Keratinocyte (primary cell): Measurements from ENCODE around the gene PSMA1.

Source experiments
- EZH2 ChIP-seq: IDR thresholded peaks from one replicate; pipeline ENCODE4 v1.6.1; 2012; ENCODE audit warnings: inconsistent platforms, mild to moderate bottlenecking, low read length, moderate library complexity
- TF ChIP-seq, protein P1 (sequence below), 3 experiments: IDR thresholded peaks in 1 of 3; conservative IDR thresholded peaks in 1 of 3; optimal IDR thresholded peaks in 1 of 3; 2 replicates in 2 of 3; 3 replicates in 1 of 3; pipeline versions ENCODE3 to v1.5.1; 2011; ENCODE audit warnings: low read length in 3 of 3, mild to moderate bottlenecking in 3 of 3, moderate library complexity in 2 of 3, control low read depth in 1 of 3, inconsistent platforms in 1 of 3; ENCODE audit not compliant: insufficient read depth in 2 of 3; ENCODE audit errors: extremely low read depth in 1 of 3

DNA sequence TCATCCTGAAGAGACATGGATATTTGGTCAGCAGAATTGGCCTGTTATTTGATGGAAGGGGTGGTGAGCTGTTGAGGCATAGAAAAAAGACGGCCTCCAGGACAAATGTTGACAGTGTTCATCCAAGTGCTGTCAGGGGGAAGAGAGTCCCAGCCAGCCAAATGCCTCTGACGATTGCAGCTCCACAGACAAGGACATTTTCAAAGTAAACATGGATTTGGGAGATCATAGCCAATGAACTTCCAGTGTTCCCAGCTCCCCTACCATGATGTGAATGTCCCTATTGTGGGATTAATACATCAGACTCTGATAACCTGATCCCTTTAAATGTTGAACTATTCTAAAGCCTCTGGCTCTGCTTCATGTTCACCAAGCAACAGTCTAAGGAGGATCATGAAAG is 31.2 kb upstream of the PSMA1 start:
- TF ChIP-seq, protein P1, sequence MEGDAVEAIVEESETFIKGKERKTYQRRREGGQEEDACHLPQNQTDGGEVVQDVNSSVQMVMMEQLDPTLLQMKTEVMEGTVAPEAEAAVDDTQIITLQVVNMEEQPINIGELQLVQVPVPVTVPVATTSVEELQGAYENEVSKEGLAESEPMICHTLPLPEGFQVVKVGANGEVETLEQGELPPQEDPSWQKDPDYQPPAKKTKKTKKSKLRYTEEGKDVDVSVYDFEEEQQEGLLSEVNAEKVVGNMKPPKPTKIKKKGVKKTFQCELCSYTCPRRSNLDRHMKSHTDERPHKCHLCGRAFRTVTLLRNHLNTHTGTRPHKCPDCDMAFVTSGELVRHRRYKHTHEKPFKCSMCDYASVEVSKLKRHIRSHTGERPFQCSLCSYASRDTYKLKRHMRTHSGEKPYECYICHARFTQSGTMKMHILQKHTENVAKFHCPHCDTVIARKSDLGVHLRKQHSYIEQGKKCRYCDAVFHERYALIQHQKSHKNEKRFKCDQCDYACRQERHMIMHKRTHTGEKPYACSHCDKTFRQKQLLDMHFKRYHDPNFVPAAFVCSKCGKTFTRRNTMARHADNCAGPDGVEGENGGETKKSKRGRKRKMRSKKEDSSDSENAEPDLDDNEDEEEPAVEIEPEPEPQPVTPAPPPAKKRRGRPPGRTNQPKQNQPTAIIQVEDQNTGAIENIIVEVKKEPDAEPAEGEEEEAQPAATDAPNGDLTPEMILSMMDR (optimal IDR thresholded peaks at IDR 0.05 in 1 of 3, IDR thresholded peaks at IDR 0.05 in 1 of 3, conservative IDR thresholded peaks at IDR 0.05 in 1 of 3; ENCODE audit: extremely low read depth in 1 of 3, insufficient read depth in 2 of 3, low read length in 3 of 3): no peak
- TF ChIP-seq EZH2: no peak
